D721Med (cell line): ENCODE results near the gene CALHM3.

Experiments used
- DNase-seq: peaks from one replicate; pipeline ENCODE4 v3.0.0; 2011; ENCODE audit warnings: low spot score; ENCODE audit not compliant: insufficient read length
- FAIRE-seq: peaks from 2 replicates; lab custom pipeline; 2011; peaks lifted over from hg19 to GRCh38; lab: Jason Lieb, UNC
- TF ChIP-seq, protein P1 (sequence below): IDR thresholded peaks from 2 replicates; pipeline ENCODE4 v1.5.1; 2012; ENCODE audit warnings: mild to moderate bottlenecking, control low read depth; ENCODE audit not compliant: insufficient read depth; ENCODE audit errors: missing control alignments

Gene CALHM3

DNA sequence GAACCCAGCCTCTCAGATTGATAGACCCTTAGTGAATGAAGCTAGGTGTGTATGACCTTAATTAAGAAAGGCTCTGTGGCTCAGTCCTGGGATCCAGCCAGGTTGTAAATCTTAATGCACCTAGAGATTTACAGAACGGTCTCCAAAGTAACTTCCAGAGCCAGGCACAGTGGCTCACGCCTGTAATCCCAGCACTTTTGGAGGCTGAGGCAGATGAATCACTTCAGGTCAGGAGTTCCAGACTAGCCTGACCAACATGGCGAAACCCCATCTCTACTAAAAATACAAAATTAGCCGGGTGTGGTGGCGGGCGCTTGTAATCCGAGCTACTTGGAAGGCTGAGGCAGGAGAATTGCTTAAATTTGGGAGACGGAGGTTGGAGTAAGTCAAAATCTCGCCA, 51.2 kb downstream of the CALHM3 start:
- TF ChIP-seq, protein P1, sequence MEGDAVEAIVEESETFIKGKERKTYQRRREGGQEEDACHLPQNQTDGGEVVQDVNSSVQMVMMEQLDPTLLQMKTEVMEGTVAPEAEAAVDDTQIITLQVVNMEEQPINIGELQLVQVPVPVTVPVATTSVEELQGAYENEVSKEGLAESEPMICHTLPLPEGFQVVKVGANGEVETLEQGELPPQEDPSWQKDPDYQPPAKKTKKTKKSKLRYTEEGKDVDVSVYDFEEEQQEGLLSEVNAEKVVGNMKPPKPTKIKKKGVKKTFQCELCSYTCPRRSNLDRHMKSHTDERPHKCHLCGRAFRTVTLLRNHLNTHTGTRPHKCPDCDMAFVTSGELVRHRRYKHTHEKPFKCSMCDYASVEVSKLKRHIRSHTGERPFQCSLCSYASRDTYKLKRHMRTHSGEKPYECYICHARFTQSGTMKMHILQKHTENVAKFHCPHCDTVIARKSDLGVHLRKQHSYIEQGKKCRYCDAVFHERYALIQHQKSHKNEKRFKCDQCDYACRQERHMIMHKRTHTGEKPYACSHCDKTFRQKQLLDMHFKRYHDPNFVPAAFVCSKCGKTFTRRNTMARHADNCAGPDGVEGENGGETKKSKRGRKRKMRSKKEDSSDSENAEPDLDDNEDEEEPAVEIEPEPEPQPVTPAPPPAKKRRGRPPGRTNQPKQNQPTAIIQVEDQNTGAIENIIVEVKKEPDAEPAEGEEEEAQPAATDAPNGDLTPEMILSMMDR, result no peak
- DNase-seq (no peak), FAIRE-seq (no peak)

- DNase-seq (no peak), FAIRE-seq (no peak)
- TF ChIP-seq, protein P1, result no peak
These were observed 55.3 kb downstream of the CALHM3 start for GRCh38 chr10:103423748-103424147.
